GM18517 (cell line): ENCODE results near the gene ITGA2.

ENCODE experiments used
- ATAC-seq: cut with Tn5 transposase; IDR thresholded peaks from one replicate; pipeline ENCODE4 v1.9.1; 2021; ENCODE audit warnings: mild to moderate bottlenecking, moderate library complexity; ENCODE audit not compliant: unreplicated experiment

ITGA2 gene

GRCh38 chr5:53052499-53052898, 63.3 kb downstream of the ITGA2 start:
- ATAC-seq = no peak

GRCh38 chr5:53053364-53053763, 64.2 kb downstream of the ITGA2 start:
- ATAC-seq = no peak

- ATAC-seq = no peak
These were observed 66.2 kb downstream of the ITGA2 start for GRCh38 chr5:53055365-53055764.

- no peak for ATAC-seq
These were observed 70.1 kb downstream of the ITGA2 start for GRCh38 chr5:53059281-53059680.

- no peak for ATAC-seq
These were observed 74.0 kb downstream of the ITGA2 start for GRCh38 chr5:53063176-53063575.

- ATAC-seq = no peak
These were observed 74.6 kb downstream of the ITGA2 start for GRCh38 chr5:53063791-53064190.

- no peak for ATAC-seq
These were observed 76.9 kb downstream of the ITGA2 start for GRCh38 chr5:53066088-53066487.

- no peak for ATAC-seq
These were observed 78.5 kb downstream of the ITGA2 start for GRCh38 chr5:53067641-53068040.

GRCh38 chr5:53068291-53068836, 79.2 kb downstream of the ITGA2 start:
- ATAC-seq = no peak

- ATAC-seq = no peak
These were observed 80.5 kb downstream of the ITGA2 start for GRCh38 chr5:53069626-53070025.

GRCh38 chr5:53071298-53071697, 82.1 kb downstream of the ITGA2 start:
- no peak for ATAC-seq

GRCh38 chr5:53071738-53072137, 82.6 kb downstream of the ITGA2 start:
- ATAC-seq = no peak

- ATAC-seq = no peak
These were observed 84.2 kb downstream of the ITGA2 start for GRCh38 chr5:53073348-53073747.

GRCh38 chr5:53076014-53076583, 86.9 kb downstream of the ITGA2 start:
- no peak for ATAC-seq

GRCh38 chr5:53080271-53080670, 91.1 kb downstream of the ITGA2 start:
- no peak for ATAC-seq

- ATAC-seq = no peak
These were observed 94.8 kb downstream of the ITGA2 start for GRCh38 chr5:53083927-53084326.

- no peak for ATAC-seq
These were observed 95.5 kb downstream of the ITGA2 start for GRCh38 chr5:53084546-53085255.

- no peak for ATAC-seq
These were observed 98.0 kb downstream of the ITGA2 start for GRCh38 chr5:53087171-53087570.

GRCh38 chr5:53087621-53088121, 98.5 kb downstream of the ITGA2 start:
- no peak for ATAC-seq

- ATAC-seq = peak; percentile 73
These were observed 100.4 kb downstream of the ITGA2 start for GRCh38 chr5:53089481-53089991.

- no peak for ATAC-seq
These were observed 101.1 kb downstream of the ITGA2 start for GRCh38 chr5:53090229-53090628.

GRCh38 chr5:53091289-53091688, 102.1 kb downstream of the ITGA2 start:
- ATAC-seq = no peak
